Ectodermal cell (in vitro differentiated cells): Measurements from ENCODE around the gene ACKR3.

Experiments used
- H3K27ac ChIP-seq: 2 replicates; pipeline ENCODE4 v1.7.0; 2013; ENCODE audit warnings: mild to moderate bottlenecking, low read depth, low read length; ENCODE audit not compliant: insufficient read depth, poor library complexity, severe bottlenecking
- H3K27me3 ChIP-seq: 2 replicates; pipeline ENCODE4 v1.7.0; 2013; ENCODE audit warnings: mild to moderate bottlenecking, low read length; ENCODE audit not compliant: insufficient read depth, control insufficient read depth, poor library complexity, severe bottlenecking
- H3K36me3 ChIP-seq: one replicate; pipeline ENCODE4 v1.7.0; 2013; ENCODE audit warnings: low read length; ENCODE audit not compliant: control insufficient read depth, insufficient read depth
- H3K4me1 ChIP-seq: one replicate; pipeline ENCODE4 v1.7.0; 2013; ENCODE audit warnings: low read length; ENCODE audit not compliant: control insufficient read depth, insufficient read depth
- H3K4me3 ChIP-seq: 2 replicates; pipeline ENCODE4 v1.7.0; 2013; ENCODE audit warnings: low read depth, low read length, control low read depth; ENCODE audit not compliant: insufficient read depth
- H3K9me3 ChIP-seq: 2 replicates; pipeline ENCODE4 v1.7.0; 2013; ENCODE audit warnings: mild to moderate bottlenecking, low read length, moderate library complexity; ENCODE audit not compliant: control insufficient read depth
- WGBS, 2 experiments: methylation state at CpG; one replicate each; pipeline ENCODE4 v1.1.7; 2013; ENCODE audit warnings: missing lambda C conversion rate in 2 of 2; 5-methylcytosine and 5-hydroxymethylcytosine counted together

Gene ACKR3

DNA sequence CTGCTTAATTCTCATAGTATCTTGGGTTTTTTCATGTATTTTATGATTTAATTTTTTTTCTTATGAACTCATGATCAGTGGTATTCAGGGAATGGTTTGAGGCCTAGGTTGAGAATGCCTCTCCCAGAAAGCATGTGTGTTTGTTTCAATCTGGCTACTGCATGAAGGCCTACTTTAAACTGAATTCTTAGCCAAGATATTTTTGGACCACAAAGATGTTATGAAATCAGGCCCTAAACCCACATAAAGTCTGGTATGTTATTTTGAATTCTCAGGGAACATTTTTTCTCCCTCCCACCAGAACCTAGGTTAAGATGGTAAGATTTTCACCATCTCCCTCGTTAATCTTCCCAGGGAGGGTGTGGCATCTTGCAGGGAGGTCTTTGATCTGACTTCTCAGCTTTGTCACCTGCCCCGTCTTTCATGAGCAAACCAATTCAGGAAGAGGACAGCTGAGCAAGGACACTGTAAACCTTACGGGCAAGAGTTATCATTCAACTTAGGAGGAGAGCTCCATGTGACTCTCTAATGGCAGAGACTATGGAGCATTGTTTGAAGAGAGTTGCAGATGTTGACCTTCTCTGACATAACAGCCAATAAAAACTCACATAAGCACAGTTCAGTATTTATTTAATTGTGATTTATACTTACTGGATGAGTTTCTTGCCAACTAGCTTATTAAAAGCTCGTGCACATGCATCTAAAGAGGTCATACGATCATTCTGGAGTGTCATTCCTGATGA is 21.3 kb upstream of the ACKR3 start:
- Histone ChIP-seq H3K4me1 (peaks cover 7% of the 10 kb centered on the region), H3K36me3 (no peaks in the 10 kb centered on the region), H3K27me3 (no peaks in the 10 kb centered on the region), H3K9me3 (no peaks in the 10 kb centered on the region), H3K27ac (no peak overlapping the region), H3K4me3 (no peak overlapping the region)
- 89 to 91% methylated on average over 5 of the region's 5 CpGs for WGBS, 2 experiments

DNA sequence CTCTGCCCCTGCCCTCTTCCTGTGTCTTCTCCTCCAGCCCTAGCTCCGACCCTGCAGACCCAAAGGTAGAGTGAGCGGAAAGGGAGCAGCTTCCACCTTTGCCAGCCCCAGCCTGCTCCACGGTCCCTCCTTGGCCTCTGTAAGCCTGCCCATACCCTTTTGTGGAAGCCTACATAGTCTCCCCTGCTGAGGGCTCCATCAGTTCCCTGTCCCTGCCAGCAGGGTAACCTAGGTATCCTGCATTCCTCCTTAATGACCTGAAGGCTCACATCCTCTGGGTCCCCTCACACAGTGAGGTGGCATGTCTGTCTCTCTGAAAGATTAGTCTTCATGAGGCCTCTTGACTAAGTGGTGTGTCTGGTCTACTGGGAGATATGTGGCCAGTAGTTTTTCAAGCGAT is 20.5 kb upstream of the ACKR3 start:
- Histone ChIP-seq H3K36me3 (no peaks in the 10 kb centered on the region), H3K27me3 (no peaks in the 10 kb centered on the region), H3K4me1 (peaks cover 7% of the 10 kb centered on the region), H3K9me3 (no peaks in the 10 kb centered on the region), H3K27ac (no peak overlapping the region), H3K4me3 (no peak overlapping the region)
- WGBS, 2 experiments, result 87 to 89% methylated on average over 4 of the region's 4 CpGs

DNA sequence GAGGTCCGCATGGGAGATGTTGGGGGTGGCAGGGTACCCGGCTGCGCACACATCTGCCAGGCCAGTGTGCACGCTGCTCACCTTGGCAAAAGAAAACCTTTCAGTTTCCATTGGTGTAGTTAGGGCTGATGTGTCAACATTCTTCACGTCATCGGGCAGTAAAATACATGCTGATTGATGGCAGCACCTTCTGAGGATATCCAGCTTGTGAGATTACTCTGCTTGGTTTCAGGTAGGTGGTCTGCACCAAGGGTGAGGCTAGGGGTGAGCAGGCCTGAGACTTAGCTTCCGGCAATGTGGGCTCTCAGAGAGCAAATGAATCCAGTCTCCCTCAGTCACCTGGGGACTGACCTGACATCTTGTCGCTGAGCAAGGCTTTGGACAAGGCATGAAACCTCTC is 19.3 kb upstream of the ACKR3 start:
- no peaks in the 10 kb centered on the region for H3K9me3 ChIP-seq
- H3K4me3 ChIP-seq, result no peak overlapping the region
- H3K27me3 ChIP-seq, result no peaks in the 10 kb centered on the region
- H3K4me1 ChIP-seq, result peaks cover 7% of the 10 kb centered on the region
- WGBS, 2 experiments, result 95 to 98% methylated on average over 8 of the region's 8 CpGs
- no peak overlapping the region for H3K27ac ChIP-seq
- H3K36me3 ChIP-seq, result no peaks in the 10 kb centered on the region

DNA sequence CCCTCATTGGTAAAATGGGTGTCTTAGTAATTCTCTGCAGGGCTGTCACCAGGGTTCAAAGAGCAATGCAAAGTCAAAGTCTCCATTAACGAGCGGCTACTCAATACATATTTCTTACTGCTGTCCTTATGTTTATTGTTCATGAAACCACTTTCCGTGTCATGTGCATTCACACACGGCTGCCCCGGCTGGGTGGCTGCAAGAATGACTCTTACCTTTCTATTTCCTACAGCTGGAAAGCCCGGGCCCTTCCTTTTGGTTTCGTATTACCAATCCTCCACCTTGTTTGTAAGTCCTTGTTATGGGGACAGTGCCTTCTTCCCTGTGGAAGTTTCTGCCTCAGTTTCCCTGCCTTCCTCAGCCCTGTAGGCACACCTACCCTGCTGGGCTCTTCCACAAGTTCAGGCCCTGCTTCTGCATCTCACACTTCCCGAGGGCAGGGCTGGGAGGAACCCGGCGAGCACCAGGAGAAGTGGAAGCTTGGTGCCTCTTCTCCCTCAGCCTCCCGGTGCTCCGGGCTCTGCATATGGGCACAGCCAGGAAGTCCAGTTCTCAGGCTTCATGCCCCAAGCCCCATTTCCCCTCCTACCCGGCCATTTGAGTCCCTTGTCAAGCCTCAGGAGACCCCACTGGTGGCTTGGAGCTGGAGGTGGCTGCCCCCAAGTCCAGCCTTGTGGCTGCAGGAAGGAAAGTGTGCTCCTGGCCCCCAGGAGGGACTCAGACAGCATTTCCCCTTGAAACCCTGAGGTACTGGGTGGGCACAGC is 18.7 kb upstream of the ACKR3 start:
- Histone ChIP-seq H3K9me3 (no peaks in the 10 kb centered on the region), H3K27me3 (no peaks in the 10 kb centered on the region), H3K4me3 (no peak overlapping the region), H3K36me3 (no peaks in the 10 kb centered on the region), H3K27ac (no peak overlapping the region), H3K4me1 (peaks cover 7% of the 10 kb centered on the region)
- 91 to 92% methylated on average over 13 of the region's 13 CpGs for WGBS, 2 experiments

DNA sequence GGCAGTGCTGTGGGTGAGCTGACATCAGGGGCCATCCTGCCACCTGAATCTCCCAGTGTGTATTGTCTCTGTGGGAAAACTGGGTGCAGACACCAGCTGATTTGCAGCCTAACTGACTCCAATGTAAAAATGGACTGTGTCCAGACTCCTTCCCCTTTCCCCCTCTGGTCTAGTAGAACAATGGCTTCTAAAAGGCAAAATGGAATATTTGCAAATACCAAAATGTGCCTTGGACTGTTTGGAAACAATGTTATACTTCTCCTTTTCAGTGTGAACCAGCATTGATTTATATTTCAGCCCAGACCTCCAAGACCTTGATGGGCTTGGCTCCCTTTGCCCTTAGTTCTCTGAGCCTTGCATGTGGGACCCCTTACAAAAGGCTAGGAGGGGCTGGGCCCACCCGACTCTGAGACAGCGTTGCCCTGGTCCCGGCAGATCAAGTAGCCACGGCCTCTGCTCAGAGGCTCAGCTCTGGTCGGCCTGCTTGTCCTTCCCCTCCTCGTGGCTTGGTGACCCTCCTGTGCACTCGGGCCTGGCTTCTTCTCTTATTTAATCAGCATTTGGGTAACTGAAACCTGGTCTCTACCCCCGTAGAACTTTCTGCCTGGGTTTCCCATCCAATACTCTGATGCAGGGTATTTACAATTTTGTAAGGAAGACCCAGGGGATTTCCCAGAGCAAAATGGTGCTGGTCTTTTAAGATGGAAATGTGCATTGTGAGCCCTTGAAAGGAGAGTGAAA is 18.0 kb upstream of the ACKR3 start:
- no peaks in the 10 kb centered on the region for H3K9me3 ChIP-seq
- WGBS, 2 experiments, result 22 to 38% methylated on average over 8 of the region's 8 CpGs
- H3K4me3 ChIP-seq, result no peak overlapping the region
- H3K27ac ChIP-seq, result no peak overlapping the region
- no peaks in the 10 kb centered on the region for H3K36me3 ChIP-seq
- peaks cover 7% of the 10 kb centered on the region for H3K4me1 ChIP-seq
- H3K27me3 ChIP-seq, result no peaks in the 10 kb centered on the region

DNA sequence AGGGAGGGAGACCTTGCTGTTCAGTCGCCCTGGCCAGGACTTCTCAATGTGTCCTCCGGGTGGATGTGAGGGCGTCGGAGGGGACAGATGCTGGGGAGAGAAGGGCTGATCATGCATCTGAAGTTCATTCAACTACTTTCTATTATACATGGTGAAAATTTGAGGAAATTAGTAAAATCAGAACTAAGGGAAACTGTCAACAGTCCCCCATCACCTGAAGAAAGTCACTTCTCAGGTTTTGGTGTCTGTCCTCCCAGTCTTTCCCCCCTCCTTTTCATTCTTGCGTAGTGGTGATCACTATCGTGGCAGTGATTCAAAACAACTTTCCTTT is 17.4 kb upstream of the ACKR3 start:
- Histone ChIP-seq H3K4me1 (peaks cover 7% of the 10 kb centered on the region), H3K27me3 (no peaks in the 10 kb centered on the region), H3K36me3 (no peaks in the 10 kb centered on the region), H3K27ac (no peak overlapping the region), H3K9me3 (no peaks in the 10 kb centered on the region), H3K4me3 (no peak overlapping the region)
- WGBS, 2 experiments, result 45% methylated on average over 6 of the region's 6 CpGs

DNA sequence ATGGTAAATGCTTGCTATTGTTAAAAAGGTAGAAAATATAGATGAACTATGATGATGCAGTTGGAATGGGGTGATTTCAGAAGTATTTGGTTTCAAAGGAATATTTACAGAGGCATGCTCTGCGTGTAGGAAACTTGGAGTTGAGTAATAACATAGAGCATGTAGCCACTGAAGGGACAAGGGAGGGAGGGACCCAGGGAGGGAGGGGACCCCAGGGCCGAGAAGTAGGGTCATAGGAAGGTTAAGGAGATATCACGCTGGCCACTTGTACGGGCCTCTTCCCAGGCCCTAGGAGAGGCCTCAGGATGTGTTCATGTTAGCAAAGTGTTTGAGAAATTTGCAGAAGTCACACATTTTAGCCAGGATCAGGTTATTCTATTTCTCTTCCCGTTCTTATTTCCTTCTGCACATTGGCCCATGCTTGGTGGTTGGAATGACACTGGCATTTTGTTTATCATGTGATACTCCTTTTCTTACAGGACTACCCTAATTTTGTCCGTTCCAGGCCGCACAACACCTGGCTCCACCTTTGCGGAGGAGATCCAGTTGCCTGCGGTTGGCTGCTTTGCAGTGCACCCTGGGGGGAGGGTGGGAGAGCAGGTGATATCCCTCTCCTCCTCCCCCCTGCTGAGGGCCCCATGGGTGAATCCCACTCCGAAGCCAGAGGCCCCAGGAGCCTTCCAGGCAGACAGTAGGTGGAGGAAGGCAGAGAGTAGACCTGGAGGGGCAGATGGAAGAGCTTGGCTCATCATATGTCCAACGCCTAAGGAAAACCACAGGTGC is 16.9 kb upstream of the ACKR3 start:
- Histone ChIP-seq H3K4me1 (peaks cover 7% of the 10 kb centered on the region), H3K9me3 (no peaks in the 10 kb centered on the region), H3K27ac (no peak overlapping the region), H3K36me3 (no peaks in the 10 kb centered on the region), H3K27me3 (no peaks in the 10 kb centered on the region), H3K4me3 (no peak overlapping the region)
- WGBS, 2 experiments, result 92% methylated on average over 11 of the region's 11 CpGs

DNA sequence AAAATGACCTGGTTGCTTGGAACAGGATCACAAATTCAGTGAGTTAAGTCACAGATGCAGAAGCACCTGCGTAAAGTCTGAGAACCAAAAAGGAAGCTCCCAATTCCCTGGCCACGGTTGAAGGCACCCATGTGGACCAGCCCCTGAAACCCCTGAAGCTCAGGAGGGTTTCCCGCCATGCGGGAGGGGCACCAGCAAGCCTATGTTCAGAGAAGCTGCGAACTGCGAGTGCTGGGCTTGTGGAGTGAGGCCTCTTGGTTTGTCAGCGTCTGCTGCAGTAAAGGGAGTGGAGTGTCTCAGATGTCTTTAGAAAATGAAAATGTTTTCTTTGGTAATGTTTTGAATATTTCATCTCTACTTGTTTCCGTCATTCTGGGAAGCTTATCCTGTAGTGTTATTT is 16.1 kb upstream of the ACKR3 start:
- 93 to 94% methylated on average over 8 of the region's 8 CpGs for WGBS, 2 experiments
- no peak overlapping the region for H3K27ac ChIP-seq

DNA sequence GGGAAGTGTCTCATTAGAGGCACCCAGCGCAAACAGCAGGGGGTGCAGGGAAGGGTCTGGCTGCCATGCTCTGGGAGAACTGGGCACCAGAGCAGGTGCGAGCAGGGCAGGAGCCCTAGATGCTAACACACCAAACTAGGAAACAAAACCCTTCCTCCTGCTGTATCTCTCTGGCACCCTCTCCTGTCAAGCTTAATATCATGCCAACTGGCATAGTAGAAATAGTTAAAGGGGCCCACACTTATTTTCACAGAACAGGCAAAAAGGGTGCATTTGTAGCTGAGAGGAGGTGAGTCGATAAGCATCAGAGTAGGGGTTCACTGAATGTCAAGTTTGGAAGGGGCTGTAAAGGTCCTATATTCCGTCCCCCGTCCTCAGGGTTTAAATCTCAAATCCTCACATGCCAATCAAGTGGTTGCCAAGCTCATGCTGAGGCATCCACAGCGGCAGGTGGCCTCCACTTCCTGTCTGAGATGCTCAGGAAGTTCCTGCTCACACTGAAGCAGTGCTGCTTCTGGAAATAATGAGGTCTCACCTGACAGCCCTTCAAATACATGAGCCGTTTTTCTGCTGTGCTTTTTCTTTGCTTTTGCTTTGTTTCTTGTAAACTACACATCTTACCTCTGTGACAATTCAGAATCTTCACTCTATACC is 14.9 kb upstream of the ACKR3 start:
- no peak overlapping the region for H3K27ac ChIP-seq
- H3K36me3 ChIP-seq, result no peaks in the 10 kb centered on the region
- peaks cover 7% of the 10 kb centered on the region for H3K4me1 ChIP-seq
- 94 to 96% methylated on average over 7 of the region's 7 CpGs for WGBS, 2 experiments
- no peaks in the 10 kb centered on the region for H3K27me3 ChIP-seq
- no peak overlapping the region for H3K4me3 ChIP-seq
- no peaks in the 10 kb centered on the region for H3K9me3 ChIP-seq

More for the DNA sequence above, 16.1 kb upstream of the ACKR3 start:
- H3K4me3 ChIP-seq, result no peak overlapping the region
- no peaks in the 10 kb centered on the region for H3K36me3 ChIP-seq
- H3K4me1 ChIP-seq, result peaks cover 7% of the 10 kb centered on the region
- H3K27me3 ChIP-seq, result no peaks in the 10 kb centered on the region
- H3K9me3 ChIP-seq, result no peaks in the 10 kb centered on the region
